Ovary (tissue), 3 donors: ENCODE data around the gene TCL1B.

Experiments used
- POLR2A ChIP-seq: fragments of 450-650 bp; IDR thresholded peaks from one replicate; pipeline ENCODE4 v1.6.1; 2017; ENCODE audit warnings: antibody characterized with exemption, mild to moderate bottlenecking, moderate library complexity
- TF ChIP-seq, protein P1 (sequence below), 3 donors: fragments of 450-650 bp in 2 of 3; fragments of 200-600 bp in 1 of 3; IDR thresholded peaks; one replicate each; pipeline versions ENCODE4 v1.5.1 to v1.8.0; 2016 to 2022; ENCODE audit warnings: antibody characterized with exemption in 3 of 3, mild to moderate bottlenecking in 1 of 3
- donor health status: DM: no; HTN: no; CAD: no.

DNA sequence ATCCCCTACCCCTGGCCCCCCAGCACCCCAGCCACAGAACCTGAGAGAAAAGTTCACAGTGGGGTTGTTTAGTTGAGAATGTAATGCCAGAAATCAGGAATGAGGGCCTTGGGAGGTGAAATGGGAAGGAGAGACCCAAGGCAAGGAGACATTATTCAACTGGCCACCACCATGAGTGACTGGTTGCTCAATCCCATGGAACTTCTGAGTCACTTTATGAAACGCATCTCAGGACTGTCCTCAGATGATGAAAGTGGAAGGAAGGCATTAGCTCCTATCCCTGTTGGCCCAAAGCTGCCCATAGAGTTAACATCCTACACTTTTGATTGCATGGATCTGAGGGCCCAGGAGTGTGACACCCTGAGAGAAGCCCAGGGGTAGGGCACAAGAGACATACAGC lies 53.1 kb downstream of the TCL1B start:
- TF ChIP-seq, protein P1, sequence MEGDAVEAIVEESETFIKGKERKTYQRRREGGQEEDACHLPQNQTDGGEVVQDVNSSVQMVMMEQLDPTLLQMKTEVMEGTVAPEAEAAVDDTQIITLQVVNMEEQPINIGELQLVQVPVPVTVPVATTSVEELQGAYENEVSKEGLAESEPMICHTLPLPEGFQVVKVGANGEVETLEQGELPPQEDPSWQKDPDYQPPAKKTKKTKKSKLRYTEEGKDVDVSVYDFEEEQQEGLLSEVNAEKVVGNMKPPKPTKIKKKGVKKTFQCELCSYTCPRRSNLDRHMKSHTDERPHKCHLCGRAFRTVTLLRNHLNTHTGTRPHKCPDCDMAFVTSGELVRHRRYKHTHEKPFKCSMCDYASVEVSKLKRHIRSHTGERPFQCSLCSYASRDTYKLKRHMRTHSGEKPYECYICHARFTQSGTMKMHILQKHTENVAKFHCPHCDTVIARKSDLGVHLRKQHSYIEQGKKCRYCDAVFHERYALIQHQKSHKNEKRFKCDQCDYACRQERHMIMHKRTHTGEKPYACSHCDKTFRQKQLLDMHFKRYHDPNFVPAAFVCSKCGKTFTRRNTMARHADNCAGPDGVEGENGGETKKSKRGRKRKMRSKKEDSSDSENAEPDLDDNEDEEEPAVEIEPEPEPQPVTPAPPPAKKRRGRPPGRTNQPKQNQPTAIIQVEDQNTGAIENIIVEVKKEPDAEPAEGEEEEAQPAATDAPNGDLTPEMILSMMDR (IDR thresholded peaks at IDR 0.05) = no peak
- no peak for TF ChIP-seq POLR2A
